HepG2 (cell line): ENCODE measurements around the gene ZBTB7B. TPM values are rescaled to one million over a fixed set of nuclear protein-coding genes. Genes with fewer than 3 reads are reported as not detected.

ENCODE experiments used
- FOSL2 ChIP-seq: sonication (generic); formaldehyde crosslinking; IDR thresholded peaks from 2 replicates; pipeline ENCODE4 v1.4.0; 2020; ENCODE audit warnings: missing genetic modification reagents
- FOXP4 ChIP-seq: sonication (generic); formaldehyde crosslinking; IDR thresholded peaks from 2 replicates; pipeline ENCODE4 v1.4.0; 2020; ENCODE audit warnings: missing genetic modification reagents
- GMEB2 ChIP-seq: IDR thresholded peaks from 2 replicates; pipeline ENCODE4 v1.6.1; 2016; ENCODE audit warnings: missing biosample characterization, missing genetic modification reagents, low read depth
- HDAC2 ChIP-seq: sonication (generic); formaldehyde crosslinking; IDR thresholded peaks from 2 replicates; pipeline ENCODE4 v1.4.0; 2020; ENCODE audit warnings: missing genetic modification reagents
- HNRNPUL1 ChIP-seq: fragments of 200-400 bp; formaldehyde crosslinking; IDR thresholded peaks from 2 replicates; pipeline ENCODE4 v1.6.1; 2017; ENCODE audit warnings: low read depth, mild to moderate bottlenecking, low read length, moderate library complexity
- IKZF1 ChIP-seq: fragments of 450-650 bp; IDR thresholded peaks from 2 replicates; pipeline ENCODE4 v1.7.1; 2016
- IRF1 ChIP-seq: sonication (generic); formaldehyde crosslinking; IDR thresholded peaks from 2 replicates; pipeline ENCODE4 v1.4.0; 2020; ENCODE audit warnings: low read depth, mild to moderate bottlenecking, missing genetic modification reagents
- MAF1 ChIP-seq: sonication (generic); formaldehyde crosslinking; IDR thresholded peaks from 2 replicates; pipeline ENCODE4 v1.5.0; 2020; ENCODE audit warnings: missing genetic modification reagents, borderline replicate concordance
- MAX ChIP-seq: IDR thresholded peaks from 2 replicates; pipeline ENCODE4 v1.6.1; 2012; ENCODE audit warnings: inconsistent platforms
- POGZ ChIP-seq: sonication (generic); formaldehyde crosslinking; IDR thresholded peaks from 2 replicates; pipeline ENCODE4 v1.4.0; 2020; ENCODE audit warnings: mild to moderate bottlenecking, missing genetic modification reagents
- RXRB ChIP-seq: IDR thresholded peaks from 2 replicates; pipeline ENCODE4 v1.6.1; 2016; ENCODE audit warnings: borderline replicate concordance, missing genetic modification reagents, missing compliant biosample characterization
- SETDB1 ChIP-seq: sonication (generic); formaldehyde crosslinking; IDR thresholded peaks from 2 replicates; pipeline ENCODE4 v1.5.1; 2020; ENCODE audit warnings: missing genetic modification reagents, mild to moderate bottlenecking, borderline replicate concordance
- SP140L ChIP-seq: sonication (generic); formaldehyde crosslinking; IDR thresholded peaks from 2 replicates; pipeline ENCODE4 v1.4.0; 2020; ENCODE audit warnings: missing genetic modification reagents, borderline replicate concordance
- TFAP4 ChIP-seq: sonication (generic); IDR thresholded peaks from 2 replicates; pipeline ENCODE4 v1.6.1; 2016; ENCODE audit warnings: low read depth, borderline replicate concordance
- ZBTB33 ChIP-seq: sonication (generic); formaldehyde crosslinking; IDR thresholded peaks from 2 replicates; pipeline ENCODE4 v1.4.0; 2020; ENCODE audit warnings: missing genetic modification reagents
- ZBTB42 ChIP-seq: sonication (generic); formaldehyde crosslinking; IDR thresholded peaks from 2 replicates; pipeline ENCODE4 v1.5.0; 2020; ENCODE audit warnings: mild to moderate bottlenecking, missing genetic modification reagents
- ZFP62 ChIP-seq: sonication (generic); formaldehyde crosslinking; IDR thresholded peaks from 2 replicates; pipeline ENCODE4 v1.4.0; 2020; ENCODE audit warnings: missing genetic modification reagents
- ZMAT3 ChIP-seq: sonication (generic); formaldehyde crosslinking; conservative IDR thresholded peaks from 2 replicates; pipeline ENCODE4 v1.7.0; 2021; ENCODE audit warnings: missing genetic modification reagents
- ZNF354B ChIP-seq: sonication (generic); formaldehyde crosslinking; IDR thresholded peaks from 2 replicates; pipeline ENCODE4 v1.8.0; 2022; ENCODE audit warnings: mild to moderate bottlenecking, missing genetic modification reagents
- ZNF567 ChIP-seq: sonication (generic); formaldehyde crosslinking; IDR thresholded peaks from 2 replicates; pipeline ENCODE4 v1.8.1; 2023; ENCODE audit warnings: mild to moderate bottlenecking, missing genetic modification reagents, borderline replicate concordance
- ZNF614 ChIP-seq: IDR thresholded peaks from 2 replicates; pipeline ENCODE4 v1.6.1; 2018; ENCODE audit warnings: missing biosample characterization, missing genetic modification reagents, inconsistent platforms, borderline replicate concordance
- ZNF768 ChIP-seq: sonication (generic); formaldehyde crosslinking; IDR thresholded peaks from 2 replicates; pipeline ENCODE4 v1.4.0; 2020; ENCODE audit warnings: missing genetic modification reagents
- ZSCAN20 ChIP-seq: sonication (generic); formaldehyde crosslinking; IDR thresholded peaks from 2 replicates; pipeline ENCODE4 v1.4.0; 2020; ENCODE audit warnings: missing genetic modification reagents, mild to moderate bottlenecking, borderline replicate concordance
- polyA plus RNA-seq, 8 experiments: library from polyadenylated mRNA; depleted of rRNA in 3 of 8; stranded (reverse) in 7 of 8; unstranded in 1 of 8; fragments of >200 nt; fragmentation: Illumina TruSeq in 4 of 8; extraction: Trizol in 4 of 8; gene quantifications; 2 replicates each; pipeline versions ENCODE4 v1.2.1 to v1.2.3, GENCODE V29; 2011 to 2016; ENCODE audit warnings: low read depth in 4 of 8, missing spikeins in 1 of 8, mixed read lengths in 1 of 8; ENCODE audit not compliant: insufficient read depth in 1 of 8
- total RNA-seq, 5 experiments: library from RNA; depleted of rRNA; stranded (reverse); fragments of >200 nt; fragmentation: Illumina TruSeq; extraction: Trizol; gene quantifications; 2 replicates each; pipeline ENCODE4 v1.2.3, GENCODE V29; 2016; ENCODE audit warnings: low read depth in 1 of 5

The ZBTB7B gene
- total and polyA plus RNA-seq, 2 of the 13 experiments (the other 11 are each of a cell fraction or from before 2014, with no cell fraction given): 15.5 to 17.5 TPM

- TF ChIP-seq ZBTB33: peak; percentile 91
- TF ChIP-seq SETDB1 (CRISPR knock-in tag): no peak
- TF ChIP-seq TFAP4: no peak
- no peak for TF ChIP-seq RXRB (CRISPR knock-in tag)
- TF ChIP-seq ZMAT3 (CRISPR knock-in tag): peak; percentile 96
- no peak for TF ChIP-seq IKZF1
- TF ChIP-seq FOXP4 (CRISPR knock-in tag): peak; percentile 35; the same call in 1 of the 2 replicates
- peak; percentile 69 for TF ChIP-seq HDAC2 (CRISPR knock-in tag)
- peak; percentile 56; the same call in 1 of the 2 replicates for TF ChIP-seq SP140L (CRISPR knock-in tag)
- TF ChIP-seq ZNF567: peak; percentile 97; the same call in 1 of the 2 replicates
- TF ChIP-seq MAF1: no peak; the same call in 1 of the 2 replicates
- TF ChIP-seq FOSL2 (CRISPR knock-in tag): peak; percentile 22; the same call in 1 of the 2 replicates
- TF ChIP-seq ZNF354B (CRISPR knock-in tag): no peak
- TF ChIP-seq POGZ (CRISPR knock-in tag): peak; percentile 13; the same call in 1 of the 2 replicates
- TF ChIP-seq ZNF614: no peak
- no peak for TF ChIP-seq IRF1 (CRISPR knock-in tag)
- peak; percentile 60; the same call in 1 of the 2 replicates for TF ChIP-seq ZBTB42
- TF ChIP-seq MAX: peak; percentile 97
- no peak for TF ChIP-seq ZSCAN20 (CRISPR knock-in tag)
- TF ChIP-seq ZFP62 (CRISPR knock-in tag): no peak
- no peak; the same call in none of the 2 replicates for TF ChIP-seq ZNF768 (CRISPR knock-in tag)
- TF ChIP-seq GMEB2 (CRISPR knock-in tag): no peak
- no peak for TF ChIP-seq HNRNPUL1
Observed at GRCh38 chr1:155050560-155051341, 48.1 kb downstream of the ZBTB7B start, which contains the start of gene ADAM15 (continued).
